Measurements from ENCODE around the gene GFER.

GFER gene

GRCh38 chr16:1978476-1979120 is 5.4 kb upstream of the GFER start:
- no peak overlapping the region for H3K4me3 ChIP-seq (ENCODE audit: low read length)
- no peak for DNase-seq (ENCODE audit: low read depth)
- TF ChIP-seq CTCF (conservative IDR thresholded peaks at IDR 0.05; ENCODE audit: low read length) = no peak

- H3K4me3 ChIP-seq (ENCODE audit: low read length) = no peak overlapping the region
- DNase-seq (ENCODE audit: low read depth) = no peak
- no peak for TF ChIP-seq CTCF (conservative IDR thresholded peaks at IDR 0.05; ENCODE audit: low read length)
Measured at GRCh38 chr16:1979271-1980029, 4.5 kb upstream of the GFER start.

GRCh38 chr16:1980030-1980769 is 3.8 kb upstream of the GFER start:
- no peak for TF ChIP-seq CTCF (conservative IDR thresholded peaks at IDR 0.05; ENCODE audit: low read length)

GRCh38 chr16:1980770-1981087 is 3.3 kb upstream of the GFER start:
- no peak for TF ChIP-seq CTCF (conservative IDR thresholded peaks at IDR 0.05; ENCODE audit: low read length)
- DNase-seq (ENCODE audit: low read depth) = no peak
- H3K4me3 ChIP-seq (ENCODE audit: low read length) = no peak overlapping the region

More at GRCh38 chr16:1980030-1980769, 3.8 kb upstream of the GFER start:
- no peak overlapping the region for H3K4me3 ChIP-seq (ENCODE audit: low read length)
- no peak for DNase-seq (ENCODE audit: low read depth)

GRCh38 chr16:1981398-1981836 is 2.6 kb upstream of the GFER start, which contains the start of gene NOXO1:
Gene NOXO1, minus strand, starts transcription at chr16:1981469. Its CDS starts 290 bp downstream, at chr16:1981179.
- DNase-seq (ENCODE audit: low read depth) = no peak
- no peak for TF ChIP-seq CTCF (conservative IDR thresholded peaks at IDR 0.05; ENCODE audit: low read length)
- no peak within 1 kb of the TSS for H3K4me3 ChIP-seq (ENCODE audit: low read length)

GRCh38 chr16:1982013-1982433 is 2.0 kb upstream of the GFER start:
- no peak for TF ChIP-seq CTCF (conservative IDR thresholded peaks at IDR 0.05; ENCODE audit: low read length)
- no peak for DNase-seq (ENCODE audit: low read depth)
- no peak overlapping the region for H3K4me3 ChIP-seq (ENCODE audit: low read length)
